ENCODE measurements around the gene RBP4. TPM values are rescaled to one million over a fixed set of nuclear protein-coding genes. Genes with fewer than 3 reads are reported as not detected.

RBP4 gene
- 100 to 1,000 TPM in 1 of 2 donors, 10 to 100 TPM in 1; 87.1 to 165 TPM for total RNA-seq
- long read RNA-seq, transcript RBP4-201 (6 exons, 1,068 nt), result major isoform, 27 of 29 reads
- long read RNA-seq, partial matches to known transcripts, result 1 of 29 reads
- long read RNA-seq, other reads (novel, unspliced or antisense), result 1 of 29 reads

GRCh38 chr10:93601146-93601773 lies at the start of gene RBP4:
Gene RBP4, minus strand, starts transcription at chr10:93601235. Its CDS starts 207 bp downstream, at chr10:93601028.
- peak; percentile 42 for DNase-seq
- intact Hi-C loops (cut with DNase I), result no loop called here
- ATAC-seq, result peak; percentile 82 to 86

- intact Hi-C loops (cut with DNase I), result no loop called here
- ATAC-seq (no peak), DNase-seq (no peak)
Measured at GRCh38 chr10:93639791-93640190, 38.8 kb upstream of the RBP4 start.

- ATAC-seq (no peak), DNase-seq (no peak)
- intact Hi-C loops (cut with DNase I), result no loop called here
Measured at GRCh38 chr10:93630625-93631557, 29.9 kb upstream of the RBP4 start.

- ATAC-seq (no peak), DNase-seq (no peak)
- intact Hi-C loops (cut with DNase I), result no loop called here
Measured at GRCh38 chr10:93629647-93630305, 28.7 kb upstream of the RBP4 start.

- no peak for ATAC-seq
Measured at GRCh38 chr10:93628858-93629257, 27.8 kb upstream of the RBP4 start.

GRCh38 chr10:93622942-93623341 lies 21.9 kb upstream of the RBP4 start:
- DNase-seq, result no peak
- no peak for ATAC-seq
- intact Hi-C loops (cut with DNase I), result no loop called here

More at GRCh38 chr10:93628858-93629257, 27.8 kb upstream of the RBP4 start:
- intact Hi-C loops (cut with DNase I), result no loop called here
- no peak for DNase-seq

- ATAC-seq (no peak), DNase-seq (no peak)
- intact Hi-C loops (cut with DNase I), result no loop called here
Measured at GRCh38 chr10:93620925-93621324, 19.9 kb upstream of the RBP4 start.

- ATAC-seq (no peak), DNase-seq (no peak)
- intact Hi-C loops (cut with DNase I), result no loop called here
Measured at GRCh38 chr10:93615576-93616235, 14.7 kb upstream of the RBP4 start.

GRCh38 chr10:93614101-93614825 lies 13.2 kb upstream of the RBP4 start:
- no peak for DNase-seq
- ATAC-seq, result no peak

GRCh38 chr10:93613126-93613525 lies 12.1 kb upstream of the RBP4 start:
- no peak for ATAC-seq
- no peak for DNase-seq
- intact Hi-C loops (cut with DNase I), result no loop called here

More at GRCh38 chr10:93614101-93614825, 13.2 kb upstream of the RBP4 start:
- intact Hi-C loops (cut with DNase I), result no loop called here

GRCh38 chr10:93612311-93612710 lies 11.3 kb upstream of the RBP4 start, which contains the start of gene PDE6C:
Gene PDE6C, plus strand, starts transcription at chr10:93612537. Its CDS starts 189 bp downstream, at chr10:93612726.
- no peak for DNase-seq
- no peak for ATAC-seq
- intact Hi-C loops (cut with DNase I), result no loop called here

GRCh38 chr10:93608421-93608820 lies 7.4 kb upstream of the RBP4 start:
- ATAC-seq, result no peak
- DNase-seq, result no peak
- intact Hi-C loops (cut with DNase I), result no loop called here

- no peak for ATAC-seq
- no peak for DNase-seq
- intact Hi-C loops (cut with DNase I), result no loop called here
Measured at GRCh38 chr10:93604146-93604545, 3.1 kb upstream of the RBP4 start.

- ATAC-seq, result no peak
- intact Hi-C loops (cut with DNase I), result no loop called here
- DNase-seq, result no peak
Measured at GRCh38 chr10:93603023-93603422, 2.0 kb upstream of the RBP4 start.

GRCh38 chr10:93601774-93602162 lies 733 bp upstream of the RBP4 start:
- ATAC-seq, result no peak

GRCh38 chr10:93600446-93601145 lies 439 bp downstream of the RBP4 start:
- ATAC-seq (peak; percentile 69 to 75), DNase-seq (peak; percentile 47)
- intact Hi-C loops (cut with DNase I), result no loop called here

More at GRCh38 chr10:93601774-93602162, 733 bp upstream of the RBP4 start:
- intact Hi-C loops (cut with DNase I), result no loop called here
- no peak for DNase-seq

GRCh38 chr10:93599778-93600177 lies 1.3 kb downstream of the RBP4 start:
- no peak for ATAC-seq
- intact Hi-C loops (cut with DNase I), result no loop called here
- DNase-seq, result no peak

- DNase-seq (no peak), ATAC-seq (no peak)
- intact Hi-C loops (cut with DNase I), result no loop called here
Measured at GRCh38 chr10:93599335-93599734, 1.7 kb downstream of the RBP4 start.
